ENCODE data around the gene TNFRSF14. TPM values are rescaled to one million over a fixed set of nuclear protein-coding genes. Genes with fewer than 3 reads are reported as not detected.

The TNFRSF14 gene
- total RNA-seq, 2 donors from 2014 or later: 93.2 to 118 TPM

- Mint-ChIP-seq H3K4me3 (no peak overlapping the region), H3K4me1 (ENCODE audit: low read depth in 2 of 2) (peaks cover 4 to 9% of the 10 kb centered on the region in 2 donors), H3K27ac (no peak overlapping the region), H3K27me3 (no peaks in the 10 kb centered on the region), H3K36me3 (no peaks in the 10 kb centered on the region), H3K9me3 (no peaks in the 10 kb centered on the region)
- DNase-seq (ENCODE audit: low spot score) (no peak), ATAC-seq (no peak)
Observed at GRCh38 chr1:2517966-2518365, 38.2 kb upstream of the TNFRSF14 start.

- Mint-ChIP-seq H3K4me3 (no peak overlapping the region), H3K36me3 (no peaks in the 10 kb centered on the region), H3K4me1 (ENCODE audit: low read depth in 2 of 2) (peaks cover 4 to 14% of the 10 kb centered on the region in 2 donors), H3K9me3 (no peaks in the 10 kb centered on the region), H3K27ac (no peak overlapping the region), H3K27me3 (no peaks in the 10 kb centered on the region)
- DNase-seq (ENCODE audit: low spot score) (no peak), ATAC-seq (no peak)
Observed at GRCh38 chr1:2518528-2518927, 37.6 kb upstream of the TNFRSF14 start.

GRCh38 chr1:2519029-2519685 is 37.0 kb upstream of the TNFRSF14 start:
- H3K4me1 Mint-ChIP-seq (ENCODE audit: low read depth in 2 of 2): peaks cover 8 to 20% of the 10 kb centered on the region in 2 donors
- DNase-seq (ENCODE audit: low spot score): no peak
- no peaks in the 10 kb centered on the region for H3K36me3 Mint-ChIP-seq
- ATAC-seq: no peak
- no peak overlapping the region for H3K27ac Mint-ChIP-seq
- no peaks in the 10 kb centered on the region for H3K27me3 Mint-ChIP-seq
- no peak overlapping the region for H3K4me3 Mint-ChIP-seq
- H3K9me3 Mint-ChIP-seq: no peaks in the 10 kb centered on the region

GRCh38 chr1:2519729-2520128 is 36.4 kb upstream of the TNFRSF14 start:
- no peak overlapping the region for H3K27ac Mint-ChIP-seq
- DNase-seq (ENCODE audit: low spot score): no peak
- no peaks in the 10 kb centered on the region for H3K36me3 Mint-ChIP-seq
- H3K9me3 Mint-ChIP-seq: no peaks in the 10 kb centered on the region
- no peaks in the 10 kb centered on the region for H3K27me3 Mint-ChIP-seq
- H3K4me3 Mint-ChIP-seq: no peak overlapping the region
- H3K4me1 Mint-ChIP-seq (ENCODE audit: low read depth in 2 of 2): peaks cover 14 to 26% of the 10 kb centered on the region in 2 donors
- no peak for ATAC-seq

GRCh38 chr1:2520206-2520605 is 36.0 kb upstream of the TNFRSF14 start:
- ATAC-seq (no peak), DNase-seq (ENCODE audit: low spot score) (no peak)
- H3K27me3 Mint-ChIP-seq: no peaks in the 10 kb centered on the region
- H3K9me3 Mint-ChIP-seq: no peaks in the 10 kb centered on the region
- H3K36me3 Mint-ChIP-seq: no peaks in the 10 kb centered on the region
- peaks cover 19 to 30% of the 10 kb centered on the region in 2 donors for H3K4me1 Mint-ChIP-seq (ENCODE audit: low read depth in 2 of 2)
- no peak overlapping the region for H3K27ac Mint-ChIP-seq
- H3K4me3 Mint-ChIP-seq: no peak overlapping the region

- no peaks in the 10 kb centered on the region for H3K9me3 Mint-ChIP-seq
- no peak for ATAC-seq
- H3K36me3 Mint-ChIP-seq: no peaks in the 10 kb centered on the region
- H3K27ac Mint-ChIP-seq: no peak overlapping the region
- no peak for DNase-seq (ENCODE audit: low spot score)
- no peak overlapping the region for H3K4me3 Mint-ChIP-seq
- peaks cover 20 to 31% of the 10 kb centered on the region in 2 donors for H3K4me1 Mint-ChIP-seq (ENCODE audit: low read depth in 2 of 2)
- no peaks in the 10 kb centered on the region for H3K27me3 Mint-ChIP-seq
Observed at GRCh38 chr1:2520806-2521205, 35.4 kb upstream of the TNFRSF14 start.

GRCh38 chr1:2522230-2522629 is 33.9 kb upstream of the TNFRSF14 start:
- no peaks in the 10 kb centered on the region for H3K9me3 Mint-ChIP-seq
- no peak overlapping the region for H3K27ac Mint-ChIP-seq
- H3K4me3 Mint-ChIP-seq: no peak overlapping the region
- no peak for ATAC-seq
- H3K36me3 Mint-ChIP-seq: no peaks in the 10 kb centered on the region
- no peak for DNase-seq (ENCODE audit: low spot score)
- H3K27me3 Mint-ChIP-seq: peaks cover 0 to 3% of the 10 kb centered on the region in 2 donors
- peaks cover 24 to 37% of the 10 kb centered on the region in 2 donors for H3K4me1 Mint-ChIP-seq (ENCODE audit: low read depth in 2 of 2)

- ATAC-seq: no peak
- H3K4me3 Mint-ChIP-seq: peak overlapping the region; percentile 89
- peaks cover 0 to 3% of the 10 kb centered on the region in 2 donors for H3K27me3 Mint-ChIP-seq
- H3K4me1 Mint-ChIP-seq (ENCODE audit: low read depth in 2 of 2): peaks cover 24 to 37% of the 10 kb centered on the region in 2 donors
- no peaks in the 10 kb centered on the region for H3K9me3 Mint-ChIP-seq
- DNase-seq (ENCODE audit: low spot score): no peak
- peak overlapping the region; percentile 57 to 77 for H3K27ac Mint-ChIP-seq
- H3K36me3 Mint-ChIP-seq: no peaks in the 10 kb centered on the region
Observed at GRCh38 chr1:2523191-2523890, 32.8 kb upstream of the TNFRSF14 start.

- no peak for ATAC-seq
- H3K4me1 Mint-ChIP-seq (ENCODE audit: low read depth in 2 of 2): peaks cover 24 to 37% of the 10 kb centered on the region in 2 donors
- H3K27ac Mint-ChIP-seq: peak overlapping the region; percentile 57 to 77
- H3K27me3 Mint-ChIP-seq: peaks cover 0 to 3% of the 10 kb centered on the region in 2 donors
- peak overlapping the region; percentile 89 for H3K4me3 Mint-ChIP-seq
- H3K9me3 Mint-ChIP-seq: no peaks in the 10 kb centered on the region
- no peak for DNase-seq (ENCODE audit: low spot score)
- no peaks in the 10 kb centered on the region for H3K36me3 Mint-ChIP-seq
Observed at GRCh38 chr1:2523891-2524609, 32.1 kb upstream of the TNFRSF14 start.

GRCh38 chr1:2525572-2525919 is 30.6 kb upstream of the TNFRSF14 start:
- Mint-ChIP-seq H3K4me3 (peak overlapping the region; percentile 89), H3K4me1 (ENCODE audit: low read depth in 2 of 2) (peaks cover 24 to 37% of the 10 kb centered on the region in 2 donors)
- no peak for ATAC-seq

GRCh38 chr1:2525920-2526823 is 30.0 kb upstream of the TNFRSF14 start, which contains the start of gene PANK4:
Gene PANK4, minus strand, starts transcription at chr1:2526596. Its CDS starts 9 bp downstream, at chr1:2526587.
- Mint-ChIP-seq H3K9me3 (no peaks in the 10 kb centered on the region), H3K27ac (peak within 1 kb of the TSS; percentile 74 to 90), H3K27me3 (peaks cover 0 to 3% of the 10 kb centered on the region in 2 donors), H3K4me1 (ENCODE audit: low read depth in 2 of 2) (peaks cover 24 to 37% of the 10 kb centered on the region in 2 donors), H3K4me3 (peak within 1 kb of the TSS; percentile 93), H3K36me3 (no peaks in the 10 kb centered on the region)
- DNase-seq (ENCODE audit: low spot score): peak; percentile 95
- peak; percentile 98 for ATAC-seq

More at GRCh38 chr1:2525572-2525919, 30.6 kb upstream of the TNFRSF14 start:
- Mint-ChIP-seq H3K27ac (peak overlapping the region; percentile 51 to 77), H3K9me3 (no peaks in the 10 kb centered on the region), H3K36me3 (no peaks in the 10 kb centered on the region), H3K27me3 (peaks cover 0 to 3% of the 10 kb centered on the region in 2 donors)
- DNase-seq (ENCODE audit: low spot score): no peak

GRCh38 chr1:2526824-2527555 is 29.2 kb upstream of the TNFRSF14 start:
- Mint-ChIP-seq H3K9me3 (no peaks in the 10 kb centered on the region), H3K4me1 (ENCODE audit: low read depth in 2 of 2) (peaks cover 24 to 37% of the 10 kb centered on the region in 2 donors), H3K27me3 (peaks cover 0 to 3% of the 10 kb centered on the region in 2 donors), H3K27ac (peak overlapping the region; percentile 74 to 90), H3K36me3 (no peaks in the 10 kb centered on the region), H3K4me3 (peak overlapping the region; percentile 93)
- peak; percentile 0 to 2 for ATAC-seq
- DNase-seq (ENCODE audit: low spot score): no peak

- H3K4me3 Mint-ChIP-seq: no peak overlapping the region
- H3K27me3 Mint-ChIP-seq: peaks cover 0 to 3% of the 10 kb centered on the region in 2 donors
- no peaks in the 10 kb centered on the region for H3K9me3 Mint-ChIP-seq
- H3K36me3 Mint-ChIP-seq: no peaks in the 10 kb centered on the region
- ATAC-seq: no peak
- H3K4me1 Mint-ChIP-seq (ENCODE audit: low read depth in 2 of 2): peaks cover 22 to 33% of the 10 kb centered on the region in 2 donors
- DNase-seq (ENCODE audit: low spot score): no peak
- H3K27ac Mint-ChIP-seq: no peak overlapping the region
Observed at GRCh38 chr1:2527556-2527860, 28.7 kb upstream of the TNFRSF14 start.
